K562 (cell line): ENCODE data around the gene USP32. TPM values are rescaled to one million over a fixed set of nuclear protein-coding genes. Genes with fewer than 3 reads are reported as not detected.

ENCODE experiments used
- ATAC-seq: fragments of 200-7000 bp; cut with Tn5 transposase; 3 replicates; pipeline ENCODE4 v1.9.1; 2020; ENCODE audit warnings: moderate library complexity
- BruUV-seq: library from RNA; stranded (reverse); fragments of 400-500 nt; replicated peaks from 2 replicates; lab custom pipeline; 2021; lab: Mats Ljungman, UMichigan
- CTCF ChIA-PET: fragments of 300-600 bp; formaldehyde crosslinking; extraction: SDS; loops from one replicate; lab custom pipeline; 2021; ENCODE audit warnings: low intra/inter-chr PET ratio; lab: Yijun Ruan, JAX
- POLR2A ChIA-PET: fragments of 300-600, 350-650 bp; sonication (Branson Sonifier 250); formaldehyde crosslinking; extraction: SDS; loops from one replicate; lab custom pipeline; 2021; ENCODE audit warnings: antibody characterized with exemption, inconsistent platforms; lab: Yijun Ruan, JAX
- DNase-seq, 4 experiments: peaks; one replicate each; pipeline versions ENCODE4 v3.0.0 to v3.0.0-alpha.2; 2011 to 2018; ENCODE audit warnings: low spot score in 3 of 4, mixed read lengths in 3 of 4; ENCODE audit errors: extremely low read depth in 1 of 4
- FAIRE-seq: peaks from 2 replicates; lab custom pipeline; 2011; peaks lifted over from hg19 to GRCh38; lab: Jason Lieb, UNC
- H2AFZ ChIP-seq: 2 replicates; pipeline ENCODE4 v1.6.0; 2011; ENCODE audit warnings: low read depth, low read length, control low read depth, inconsistent platforms
- H3K27ac ChIP-seq: fragments of 200-600 bp; 3 replicates; pipeline ENCODE4 v1.8.0; 2011; ENCODE audit warnings: low read depth, mild to moderate bottlenecking, control low read depth, inconsistent platforms, low read length, moderate library complexity, mixed read lengths; ENCODE audit errors: extremely low read depth
- H3K27me3 ChIP-seq, 2 experiments: fragments of 300-600 bp in 1 of 2; 2 replicates in 1 of 2; 3 replicates in 1 of 2; pipeline versions ENCODE4 v1.6.0 to v1.8.0; 2011; ENCODE audit warnings: inconsistent platforms in 2 of 2, low read length in 2 of 2, mild to moderate bottlenecking in 1 of 2, mixed read lengths in 1 of 2, moderate library complexity in 1 of 2; ENCODE audit not compliant: control insufficient read depth in 2 of 2, insufficient read depth in 2 of 2
- H3K36me3 ChIP-seq: fragments of 300-600 bp; 3 replicates; pipeline ENCODE4 v1.8.0; 2011; ENCODE audit warnings: mild to moderate bottlenecking, low read length, inconsistent platforms; ENCODE audit not compliant: control insufficient read depth, insufficient read depth
- H3K4me1 ChIP-seq, 2 experiments: fragments of 200-600 bp in 1 of 2; replicated peaks in 1 of 2; 2 replicates in 1 of 2; 3 replicates in 1 of 2; pipeline versions ENCODE4 v1.5.1 to v1.8.0; 2011; ENCODE audit warnings: inconsistent platforms in 2 of 2, low read length in 2 of 2, mild to moderate bottlenecking in 1 of 2, mixed read lengths in 1 of 2, moderate library complexity in 1 of 2; ENCODE audit not compliant: control insufficient read depth in 2 of 2, insufficient read depth in 2 of 2
- H3K4me2 ChIP-seq: 2 replicates; pipeline ENCODE4 v1.6.1; 2011; ENCODE audit warnings: low read length, control low read depth, inconsistent platforms, mixed read lengths; ENCODE audit not compliant: insufficient read depth
- H3K4me3 ChIP-seq: fragments of 200-600 bp; sonication (generic), shearing (Covaris generic); 2 replicates; pipeline ENCODE4 v1.5.1; 2016; ENCODE audit warnings: control low read depth, inconsistent platforms
- H3K79me2 ChIP-seq: fragments of 200-600 bp; 3 replicates; pipeline ENCODE4 v1.8.0; 2011; ENCODE audit warnings: low read length, inconsistent platforms; ENCODE audit not compliant: control insufficient read depth, insufficient read depth
- H3K9ac ChIP-seq, 2 experiments: 2 replicates each; pipeline versions ENCODE4 v1.6.0 to v1.6.1; 2011; ENCODE audit warnings: low read depth in 2 of 2, low read length in 2 of 2, control low read depth in 1 of 2, inconsistent platforms in 1 of 2, mild to moderate bottlenecking in 1 of 2, mixed read lengths in 1 of 2; ENCODE audit not compliant: insufficient read depth in 1 of 2
- H3K9me1 ChIP-seq: one replicate; pipeline ENCODE4 v1.6.0; 2011; ENCODE audit warnings: inconsistent platforms, mild to moderate bottlenecking, low read length, moderate library complexity; ENCODE audit not compliant: control insufficient read depth, insufficient read depth
- H3K9me3 ChIP-seq: replicated peaks from 2 replicates; pipeline ENCODE4 v1.5.1; 2011; ENCODE audit warnings: low read depth, low read length, inconsistent platforms; ENCODE audit not compliant: control insufficient read depth, insufficient read depth
- H4K20me1 ChIP-seq: replicated peaks from 2 replicates; pipeline ENCODE4 v1.6.1; 2011; ENCODE audit warnings: low read length, inconsistent platforms, mixed read lengths; ENCODE audit not compliant: control insufficient read depth, insufficient read depth
- MCM7 ChIP-seq, 2 experiments: fragments of 450-650 bp; IDR thresholded peaks; 2 replicates each; pipeline ENCODE4 v1.6.1; 2016 to 2018
- SMAD4 ChIP-seq: fragments of 250-450 bp; sonication (Bioruptor Pico); conservative IDR thresholded peaks from 2 replicates; pipeline ENCODE4 v1.8.0; 2021; ENCODE audit warnings: inconsistent platforms, mild to moderate bottlenecking, moderate library complexity
- WGBS: fragments of 100-300 bp; shearing (Covaris generic); methylation state at CpG from one replicate; pipeline ENCODE4 v1.1.6; 2016; ENCODE audit warnings: low coverage, mixed read lengths; ENCODE audit not compliant: insufficient coverage; ENCODE audit errors: missing lambda C conversion rate; 5-methylcytosine and 5-hydroxymethylcytosine counted together
- in situ Hi-C: fragments of 300-500 bp; cut with MboI; formaldehyde crosslinking; loops from 4 replicates; pipeline ENCODE4 v1.15.0; 2018; ENCODE audit warnings: inconsistent platforms, mixed read lengths
- intact Hi-C: fragments of 100-400 bp; cut with micrococcal nuclease; formaldehyde crosslinking; loops from 2 replicates; pipeline ENCODE4 v1.14.2; 2022
- polyA plus RNA-seq, 8 experiments: library from polyadenylated mRNA; depleted of rRNA in 4 of 8; stranded (reverse) in 5 of 8; unstranded in 3 of 8; fragments of >200 nt; fragmentation: Nextera tagmentation in 2 of 8; fragmentation: Illumina TruSeq in 1 of 8; extraction: Ambion mirVana in 2 of 8; extraction: Trizol in 1 of 8; gene quantifications; 2 replicates each; pipeline versions ENCODE4 v1.2.1 to v1.2.3, GENCODE V29; 2011 to 2014; ENCODE audit warnings: inconsistent platforms in 1 of 8, missing spikeins in 1 of 8
- total RNA-seq, 7 experiments: library from RNA; depleted of rRNA in 6 of 7; stranded (reverse); fragments of >200 nt in 6 of 7; fragmentation: Illumina TruSeq in 2 of 7; extraction: Trizol in 2 of 7; gene quantifications; 2 replicates each; pipeline versions ENCODE4 v1.2.1 to v1.2.3, GENCODE V29; 2011 to 2021; ENCODE audit warnings: low replicate concordance in 1 of 7
- TF ChIP-seq, protein P1 (sequence below): fragments of 450-650 bp; IDR thresholded peaks from 2 replicates; pipeline ENCODE4 v1.7.1; 2018; ENCODE audit warnings: mild to moderate bottlenecking, low read depth; ENCODE audit not compliant: partially characterized antibody
- TF ChIP-seq, protein P2 (sequence below): fragments of 450-650 bp; IDR thresholded peaks from 2 replicates; pipeline ENCODE4 v1.6.1; 2016; ENCODE audit warnings: low read depth, mild to moderate bottlenecking, moderate library complexity
- TF ChIP-seq, protein P3 (sequence below), 3 experiments: fragments of 200-800 bp in 1 of 3; fragments of 250-450 bp in 1 of 3; fragments of 450-650 bp in 1 of 3; sonication (Bioruptor Pico) in 1 of 3; sonication (Bioruptor generic) in 1 of 3; formaldehyde crosslinking in 1 of 3; IDR thresholded peaks; 2 replicates each; pipeline versions ENCODE4 v1.6.1 to v1.8.0; 2016 to 2022; ENCODE audit warnings: mild to moderate bottlenecking in 2 of 3, missing genetic modification characterization in 2 of 3, missing compliant biosample characterization in 1 of 3, moderate library complexity in 1 of 3

USP32 gene
- total and polyA plus RNA-seq, 9 of the 15 experiments (the other 6 are each of a cell fraction or from before 2014, with no cell fraction given), result 18.0 to 69.3 (median 47.1) TPM

DNA sequence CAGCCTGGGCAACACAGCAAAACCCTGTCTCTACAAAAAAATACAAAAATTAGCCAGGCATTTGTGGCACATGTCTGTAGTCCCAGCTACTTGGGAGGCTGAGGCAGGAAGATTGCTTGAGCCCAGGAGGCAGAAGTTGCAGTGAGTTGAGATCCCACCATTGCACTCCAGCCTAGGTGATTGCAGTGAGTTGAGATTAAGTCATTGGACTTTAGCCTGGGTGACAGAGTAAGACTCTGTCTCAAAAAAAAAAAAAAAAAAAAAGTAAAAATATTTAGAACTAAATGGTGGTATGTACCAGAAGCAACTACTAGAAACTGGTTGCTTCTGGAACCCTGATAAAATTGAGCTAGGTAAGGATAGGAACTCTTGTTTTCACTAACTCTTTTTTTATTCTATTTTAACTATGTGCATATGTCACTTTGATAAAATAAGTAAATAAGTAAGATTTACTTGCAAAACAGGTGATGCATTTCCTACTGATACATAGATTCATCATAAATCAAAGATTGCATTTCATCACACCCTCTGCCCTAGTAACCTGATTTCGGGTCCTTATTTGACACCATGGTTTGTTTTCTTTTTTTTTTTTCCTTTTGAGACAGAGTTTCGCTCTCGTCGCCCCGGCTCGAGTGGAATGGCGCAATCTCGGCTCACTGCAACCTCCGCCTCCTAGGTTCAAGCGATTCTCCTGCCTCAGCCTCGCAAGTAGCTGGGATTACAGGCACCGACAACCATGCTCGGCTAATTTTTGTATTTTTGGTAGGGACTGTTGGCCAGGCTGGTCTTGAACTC is 66.0 kb downstream of the USP32 start (continued):
- TF ChIP-seq, protein P1, sequence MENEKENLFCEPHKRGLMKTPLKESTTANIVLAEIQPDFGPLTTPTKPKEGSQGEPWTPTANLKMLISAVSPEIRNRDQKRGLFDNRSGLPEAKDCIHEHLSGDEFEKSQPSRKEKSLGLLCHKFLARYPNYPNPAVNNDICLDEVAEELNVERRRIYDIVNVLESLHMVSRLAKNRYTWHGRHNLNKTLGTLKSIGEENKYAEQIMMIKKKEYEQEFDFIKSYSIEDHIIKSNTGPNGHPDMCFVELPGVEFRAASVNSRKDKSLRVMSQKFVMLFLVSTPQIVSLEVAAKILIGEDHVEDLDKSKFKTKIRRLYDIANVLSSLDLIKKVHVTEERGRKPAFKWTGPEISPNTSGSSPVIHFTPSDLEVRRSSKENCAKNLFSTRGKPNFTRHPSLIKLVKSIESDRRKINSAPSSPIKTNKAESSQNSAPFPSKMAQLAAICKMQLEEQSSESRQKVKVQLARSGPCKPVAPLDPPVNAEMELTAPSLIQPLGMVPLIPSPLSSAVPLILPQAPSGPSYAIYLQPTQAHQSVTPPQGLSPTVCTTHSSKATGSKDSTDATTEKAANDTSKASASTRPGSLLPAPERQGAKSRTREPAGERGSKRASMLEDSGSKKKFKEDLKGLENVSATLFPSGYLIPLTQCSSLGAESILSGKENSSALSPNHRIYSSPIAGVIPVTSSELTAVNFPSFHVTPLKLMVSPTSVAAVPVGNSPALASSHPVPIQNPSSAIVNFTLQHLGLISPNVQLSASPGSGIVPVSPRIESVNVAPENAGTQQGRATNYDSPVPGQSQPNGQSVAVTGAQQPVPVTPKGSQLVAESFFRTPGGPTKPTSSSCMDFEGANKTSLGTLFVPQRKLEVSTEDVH, result no peak
- TF ChIP-seq SMAD4 (CRISPR knock-in tag), result no peak
- TF ChIP-seq, all 486 proteins: peak for 3

DNA sequence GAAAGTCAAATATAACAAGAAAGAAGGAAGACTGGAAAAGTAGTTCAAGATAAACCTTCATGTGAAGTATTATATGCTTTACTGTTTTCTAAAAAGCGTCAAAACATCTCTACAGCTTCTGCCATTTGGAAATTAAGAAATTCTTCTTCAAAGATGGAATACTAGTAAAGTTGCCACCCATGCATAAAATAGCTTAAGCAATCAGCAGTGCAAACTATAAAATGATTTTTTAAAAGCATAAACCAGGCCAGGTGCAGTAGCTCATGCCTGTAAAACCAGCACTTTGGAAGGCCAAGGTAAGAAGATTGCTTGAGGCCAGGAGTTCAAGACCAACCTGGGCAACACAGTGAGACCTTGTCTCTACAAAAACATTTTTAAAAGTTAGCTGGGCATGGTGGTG is 68.2 kb downstream of the USP32 start:
- FAIRE-seq, result no peak
- in situ Hi-C loops, result no loop called here

More for the DNA sequence above, 68.2 kb downstream of the USP32 start:
- intact Hi-C loops, result no loop called here
- BruUV-seq, result no TSS peak
- Histone ChIP-seq H3K9ac (no peak overlapping the region), H3K4me2 (no peak overlapping the region), H4K20me1 (peaks cover 7% of the 10 kb centered on the region; the same call in 1 of the 2 replicates), H3K79me2 (peaks cover 56% of the 10 kb centered on the region), H3K9me3 (no peaks in the 10 kb centered on the region), H2AFZ (no peak overlapping the region), H3K4me1 (peaks cover 0 to 14% of the 10 kb centered on the region in 2 experiments; a peak in 1 of 5 replicates), H3K4me3 (no peak overlapping the region), H3K9me1 (no peaks in the 10 kb centered on the region), H3K27ac (no peak overlapping the region; the same call in 2 of the 3 replicates), H3K27me3 (no peaks in the 10 kb centered on the region), H3K36me3 (peaks cover 4% of the 10 kb centered on the region; the same call in 2 of the 3 replicates)
- DNase-seq, result no peak
- TF ChIP-seq MCM7 (IDR thresholded peaks at IDR 0.05), result no peak
- TF ChIP-seq, protein P2, sequence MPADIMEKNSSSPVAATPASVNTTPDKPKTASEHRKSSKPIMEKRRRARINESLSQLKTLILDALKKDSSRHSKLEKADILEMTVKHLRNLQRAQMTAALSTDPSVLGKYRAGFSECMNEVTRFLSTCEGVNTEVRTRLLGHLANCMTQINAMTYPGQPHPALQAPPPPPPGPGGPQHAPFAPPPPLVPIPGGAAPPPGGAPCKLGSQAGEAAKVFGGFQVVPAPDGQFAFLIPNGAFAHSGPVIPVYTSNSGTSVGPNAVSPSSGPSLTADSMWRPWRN, result no peak
- TF ChIP-seq, protein P3, sequence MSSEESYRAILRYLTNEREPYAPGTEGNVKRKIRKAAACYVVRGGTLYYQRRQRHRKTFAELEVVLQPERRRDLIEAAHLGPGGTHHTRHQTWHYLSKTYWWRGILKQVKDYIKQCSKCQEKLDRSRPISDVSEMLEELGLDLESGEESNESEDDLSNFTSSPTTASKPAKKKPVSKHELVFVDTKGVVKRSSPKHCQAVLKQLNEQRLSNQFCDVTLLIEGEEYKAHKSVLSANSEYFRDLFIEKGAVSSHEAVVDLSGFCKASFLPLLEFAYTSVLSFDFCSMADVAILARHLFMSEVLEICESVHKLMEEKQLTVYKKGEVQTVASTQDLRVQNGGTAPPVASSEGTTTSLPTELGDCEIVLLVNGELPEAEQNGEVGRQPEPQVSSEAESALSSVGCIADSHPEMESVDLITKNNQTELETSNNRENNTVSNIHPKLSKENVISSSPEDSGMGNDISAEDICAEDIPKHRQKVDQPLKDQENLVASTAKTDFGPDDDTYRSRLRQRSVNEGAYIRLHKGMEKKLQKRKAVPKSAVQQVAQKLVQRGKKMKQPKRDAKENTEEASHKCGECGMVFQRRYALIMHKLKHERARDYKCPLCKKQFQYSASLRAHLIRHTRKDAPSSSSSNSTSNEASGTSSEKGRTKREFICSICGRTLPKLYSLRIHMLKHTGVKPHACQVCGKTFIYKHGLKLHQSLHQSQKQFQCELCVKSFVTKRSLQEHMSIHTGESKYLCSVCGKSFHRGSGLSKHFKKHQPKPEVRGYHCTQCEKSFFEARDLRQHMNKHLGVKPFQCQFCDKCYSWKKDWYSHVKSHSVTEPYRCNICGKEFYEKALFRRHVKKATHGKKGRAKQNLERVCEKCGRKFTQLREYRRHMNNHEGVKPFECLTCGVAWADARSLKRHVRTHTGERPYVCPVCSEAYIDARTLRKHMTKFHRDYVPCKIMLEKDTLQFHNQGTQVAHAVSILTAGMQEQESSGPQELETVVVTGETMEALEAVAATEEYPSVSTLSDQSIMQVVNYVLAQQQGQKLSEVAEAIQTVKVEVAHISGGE (CRISPR knock-in tag; IDR thresholded peaks at IDR 0.05), result peak in 1 of 3 experiments; percentile 75; a peak in 1 of 6 replicates
- ATAC-seq, result no peak
- ChIA-PET CTCF (no interaction called here), POLR2A (interaction anchor here (0.8 to 1.3 kb wide), 3 partner anchors 10 to 641 kb away, joined by 3 to 4 read pairs (median 3); no protein-coding TSS in a partner anchor)
- 100% methylated on average over 1 of the region's 1 CpG for WGBS
